GM23248 (cell line): ENCODE measurements around the gene GRPEL2. TPM values are rescaled to one million over a fixed set of nuclear protein-coding genes. Genes with fewer than 3 reads are reported as not detected.

Experiments used
- DNase-seq: peaks from one replicate; pipeline ENCODE4 v3.0.0-alpha.2; 2015
- H2AFZ ChIP-seq: fragments of 200-600 bp; sonication (generic); 2 replicates; pipeline ENCODE4 v1.6.1; 2016; ENCODE audit warnings: antibody characterized with exemption
- H3F3A ChIP-seq: fragments of 200-600 bp; sonication (generic); 2 replicates; pipeline ENCODE4 v1.6.1; 2016; ENCODE audit warnings: mild to moderate bottlenecking, antibody characterized with exemption, mixed run types; ENCODE audit not compliant: insufficient read depth
- H3K27ac ChIP-seq: fragments of 200-600 bp; sonication (generic); 2 replicates; pipeline ENCODE4 v1.5.1; 2016; ENCODE audit warnings: mild to moderate bottlenecking
- H3K27me3 ChIP-seq: fragments of 200-600 bp; sonication (generic); replicated peaks from 2 replicates; pipeline ENCODE4 v1.6.1; 2016; ENCODE audit warnings: mild to moderate bottlenecking; ENCODE audit not compliant: insufficient read depth
- H3K36me3 ChIP-seq: fragments of 200-600 bp; sonication (generic); 2 replicates; pipeline ENCODE4 v1.6.1; 2016; ENCODE audit warnings: low read depth, mild to moderate bottlenecking
- H3K4me1 ChIP-seq: fragments of 200-600 bp; sonication (generic); 2 replicates; pipeline ENCODE4 v1.6.1; 2016; ENCODE audit warnings: mild to moderate bottlenecking; ENCODE audit not compliant: insufficient read depth
- H3K4me2 ChIP-seq: fragments of 200-600 bp; sonication (generic); one replicate; pipeline ENCODE4 v1.6.1; 2016; ENCODE audit warnings: mild to moderate bottlenecking; ENCODE audit not compliant: unreplicated experiment
- H3K4me3 ChIP-seq: fragments of 200-600 bp; sonication (generic); 2 replicates; pipeline ENCODE4 v1.5.1; 2016; ENCODE audit warnings: mild to moderate bottlenecking
- H3K79me2 ChIP-seq: fragments of 200-600 bp; sonication (generic); 2 replicates; pipeline ENCODE4 v1.6.1; 2016; ENCODE audit warnings: mild to moderate bottlenecking; ENCODE audit not compliant: insufficient read depth
- H3K9ac ChIP-seq: fragments of 200-600 bp; sonication (generic); 2 replicates; pipeline ENCODE4 v1.6.1; 2016; ENCODE audit warnings: mild to moderate bottlenecking
- H3K9me2 ChIP-seq: fragments of 200-600 bp; sonication (generic); 2 replicates; pipeline ENCODE4 v1.6.1; 2016; ENCODE audit warnings: mixed run types, mild to moderate bottlenecking, moderate library complexity; ENCODE audit not compliant: insufficient read depth
- H3K9me3 ChIP-seq: fragments of 200-600 bp; sonication (generic); one replicate; pipeline ENCODE4 v1.6.1; 2017; ENCODE audit warnings: low read depth
- H4K20me1 ChIP-seq: fragments of 200-600 bp; sonication (generic); 2 replicates; pipeline ENCODE4 v1.6.0; 2016; ENCODE audit not compliant: insufficient read depth
- EZH2 ChIP-seq: fragments of 200-600 bp; sonication (generic); IDR thresholded peaks from 2 replicates; pipeline ENCODE4 v1.6.1; 2018; ENCODE audit warnings: antibody characterized with exemption, mild to moderate bottlenecking; ENCODE audit not compliant: insufficient read depth, poor library complexity, severe bottlenecking
- EZH2phosphoT487 ChIP-seq: fragments of 200-600 bp; sonication (generic); IDR thresholded peaks from 2 replicates; pipeline ENCODE4 v1.6.1; 2018; ENCODE audit warnings: antibody characterized with exemption, moderate library complexity, mild to moderate bottlenecking, low read depth; ENCODE audit not compliant: insufficient read depth
- WGBS, 2 experiments: methylation state at CpG; one replicate each; pipeline ENCODE4 v1.1.6; 2015 to 2017; ENCODE audit warnings: low lambda C conversion rate in 2 of 2, low coverage in 1 of 2; ENCODE audit errors: missing lambda C conversion rate in 2 of 2; 5-methylcytosine and 5-hydroxymethylcytosine counted together
- in situ Hi-C: fragments of 300-500 bp; cut with MboI; formaldehyde crosslinking; loops from 2 replicates; pipeline ENCODE4 v1.15.0; 2020
- polyA plus RNA-seq: library from polyadenylated mRNA; unstranded; fragments of >200 nt; fragmentation: Nextera tagmentation; extraction: Ambion mirVana; gene quantifications from 2 replicates; pipeline ENCODE4 v1.2.1, GENCODE V29; 2016
- total RNA-seq: library from RNA; depleted of rRNA; stranded (reverse); fragments of >200 nt; shearing (Covaris generic); gene quantifications from 2 replicates; pipeline ENCODE4 v1.2.3, GENCODE V29; 2014

The GRPEL2 gene
- total and polyA plus RNA-seq, 2 experiments from 2014 or later = 19.5 to 27.0 TPM

- Histone ChIP-seq H3K36me3 (peaks cover 11% of the 10 kb centered on the region), H3K79me2 (peaks cover 36% of the 10 kb centered on the region), H3K4me3 (peak overlapping the region; percentile 96), H3F3A (peaks cover 11% of the 10 kb centered on the region), H3K4me2 (peak overlapping the region; percentile 82), H3K9me2 (no peaks in the 10 kb centered on the region), H3K9ac (no peak overlapping the region), H3K27me3 (no peaks in the 10 kb centered on the region), H3K4me1 (peaks cover 14% of the 10 kb centered on the region), H3K27ac (no peak overlapping the region), H2AFZ (peak overlapping the region; percentile 100), H3K9me3 (no peaks in the 10 kb centered on the region), H4K20me1 (no peaks in the 10 kb centered on the region)
- in situ Hi-C loops = no loop called here
- no peak for TF ChIP-seq EZH2
- no peak for TF ChIP-seq EZH2phosphoT487
- no peak for DNase-seq
- 70 to 80% methylated on average over 2 of the region's 2 CpGs for WGBS, 2 experiments
These were observed 1.1 kb upstream of the GRPEL2 start for GRCh38 chr5:149344151-149344550.

DNA sequence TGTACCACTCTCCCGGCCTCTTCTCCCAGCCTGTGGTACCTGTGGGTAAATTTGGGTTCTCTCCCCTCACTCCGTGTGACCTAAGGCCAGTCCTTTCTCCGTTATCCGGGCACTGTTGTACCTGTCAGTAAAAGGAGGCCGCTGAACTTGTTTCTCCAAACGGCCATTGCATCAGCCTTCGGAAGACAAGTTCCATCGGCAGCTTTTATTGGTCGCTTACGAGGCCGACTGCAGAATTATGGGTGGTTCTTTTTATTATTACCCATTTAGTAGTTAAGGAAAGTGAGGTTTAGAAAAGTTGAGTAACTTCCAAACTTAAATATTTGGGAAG, 558 bp downstream of the GRPEL2 start:
- in situ Hi-C loops = no loop called here
- peak; percentile 80 for DNase-seq
- peak overlapping the region; percentile 96 for H3K4me3 ChIP-seq
- H3K27me3 ChIP-seq = no peaks in the 10 kb centered on the region
- no peaks in the 10 kb centered on the region for H3K9me2 ChIP-seq
- peaks cover 14% of the 10 kb centered on the region for H3K4me1 ChIP-seq
- H3K9me3 ChIP-seq = no peaks in the 10 kb centered on the region
- H2AFZ ChIP-seq = peak overlapping the region; percentile 100
- H3K9ac ChIP-seq = peak overlapping the region; percentile 92
- peaks cover 53% of the 10 kb centered on the region for H3K79me2 ChIP-seq
- H4K20me1 ChIP-seq = no peaks in the 10 kb centered on the region
- H3K27ac ChIP-seq = peak overlapping the region; percentile 78
- peak overlapping the region; percentile 94 for H3K4me2 ChIP-seq
- 1 to 2% methylated on average over 11 of the region's 11 CpGs for WGBS, 2 experiments
- H3K36me3 ChIP-seq = peaks cover 29% of the 10 kb centered on the region
- TF ChIP-seq EZH2phosphoT487 (no peak), EZH2 (no peak)
- H3F3A ChIP-seq = peaks cover 19% of the 10 kb centered on the region

DNA sequence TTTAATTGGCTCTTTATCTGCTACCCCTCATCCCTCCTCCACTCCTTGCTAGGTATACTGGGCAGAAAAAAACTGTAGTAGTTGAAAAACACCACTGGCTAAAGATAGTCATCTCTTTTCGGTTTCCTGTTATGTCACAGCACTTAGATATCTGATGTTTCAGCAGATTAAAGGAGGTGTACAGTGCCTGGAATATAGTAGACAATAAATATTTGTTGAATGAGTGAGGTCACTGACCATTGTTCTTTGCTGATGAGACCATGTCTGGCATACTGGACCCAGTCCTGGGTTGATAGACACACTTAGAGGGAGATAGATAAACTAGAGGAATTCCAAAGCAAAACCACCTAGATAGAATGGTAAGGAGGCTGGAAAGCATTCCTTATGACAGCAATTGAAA, 3.2 kb downstream of the GRPEL2 start:
- peaks cover 80% of the 10 kb centered on the region for H3K79me2 ChIP-seq
- H4K20me1 ChIP-seq = peaks cover 8% of the 10 kb centered on the region; the same call in 1 of the 2 replicates
- no peak overlapping the region for H3K27ac ChIP-seq
- peaks cover 55% of the 10 kb centered on the region for H3K36me3 ChIP-seq
- H3K9ac ChIP-seq = no peak overlapping the region
- H2AFZ ChIP-seq = no peak overlapping the region
- H3K27me3 ChIP-seq = no peaks in the 10 kb centered on the region
- H3F3A ChIP-seq = peaks cover 37% of the 10 kb centered on the region
- in situ Hi-C loops = no loop called here
- H3K9me3 ChIP-seq = no peaks in the 10 kb centered on the region
- no peaks in the 10 kb centered on the region for H3K9me2 ChIP-seq
- WGBS, 2 experiments = 88 to 89% methylated on average over 1 of the region's 1 CpG
- TF ChIP-seq EZH2phosphoT487 (no peak), EZH2 (no peak)
- peaks cover 14% of the 10 kb centered on the region for H3K4me1 ChIP-seq
- DNase-seq = no peak
- no peak overlapping the region for H3K4me3 ChIP-seq
- no peak overlapping the region for H3K4me2 ChIP-seq

DNA sequence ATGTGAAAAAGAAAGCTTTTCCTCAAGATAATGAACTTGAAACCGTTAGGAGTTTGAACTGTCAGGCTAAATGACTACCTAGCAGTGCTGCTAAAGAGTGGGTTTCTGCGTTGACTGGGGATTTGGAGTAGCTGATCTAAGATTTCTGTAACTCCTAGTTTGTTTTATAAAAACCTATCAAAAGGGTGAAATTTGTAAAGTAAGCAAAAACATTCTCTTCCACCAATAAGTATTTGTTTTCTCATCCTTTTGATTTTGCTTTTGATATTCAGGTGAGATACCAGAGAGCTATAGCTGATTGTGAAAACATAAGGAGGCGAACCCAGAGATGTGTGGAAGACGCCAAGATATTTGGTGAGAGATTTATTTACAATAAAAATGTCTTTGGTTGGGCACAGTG, 4.1 kb downstream of the GRPEL2 start:
- Histone ChIP-seq H2AFZ (no peak overlapping the region), H3K79me2 (peaks cover 80% of the 10 kb centered on the region), H3F3A (peaks cover 41% of the 10 kb centered on the region), H3K9me2 (no peaks in the 10 kb centered on the region), H3K4me2 (no peak overlapping the region), H3K27me3 (no peaks in the 10 kb centered on the region), H4K20me1 (peaks cover 8% of the 10 kb centered on the region; the same call in 1 of the 2 replicates), H3K4me3 (no peak overlapping the region), H3K9ac (no peak overlapping the region), H3K9me3 (no peaks in the 10 kb centered on the region), H3K27ac (no peak overlapping the region), H3K36me3 (peaks cover 64% of the 10 kb centered on the region), H3K4me1 (peaks cover 11% of the 10 kb centered on the region)
- in situ Hi-C loops = no loop called here
- no peak for DNase-seq
- WGBS, 2 experiments = 96 to 99% methylated on average over 4 of the region's 4 CpGs
- no peak for TF ChIP-seq EZH2phosphoT487
- TF ChIP-seq EZH2 = no peak

GRCh38 chr5:149352169-149352568, 6.9 kb downstream of the GRPEL2 start:
- peaks cover 8% of the 10 kb centered on the region; the same call in 1 of the 2 replicates for H4K20me1 ChIP-seq
- H3K4me2 ChIP-seq = no peak overlapping the region
- 92 to 94% methylated on average over 4 of the region's 4 CpGs for WGBS, 2 experiments
- no peak for TF ChIP-seq EZH2phosphoT487
- H2AFZ ChIP-seq = no peak overlapping the region
- peaks cover 55% of the 10 kb centered on the region for H3F3A ChIP-seq
- H3K4me3 ChIP-seq = no peak overlapping the region
- H3K27ac ChIP-seq = no peak overlapping the region
- in situ Hi-C loops = no loop called here
- no peaks in the 10 kb centered on the region for H3K9me2 ChIP-seq
- H3K36me3 ChIP-seq = peaks cover 68% of the 10 kb centered on the region
- H3K9me3 ChIP-seq = no peaks in the 10 kb centered on the region
- no peaks in the 10 kb centered on the region for H3K27me3 ChIP-seq
- no peak overlapping the region for H3K9ac ChIP-seq
- H3K4me1 ChIP-seq = peaks cover 3% of the 10 kb centered on the region
- no peak for DNase-seq
- peaks cover 63% of the 10 kb centered on the region for H3K79me2 ChIP-seq
